Endothelial cell of umbilical vein (primary cell): ENCODE data around the gene SUFU. TPM values are rescaled to one million over a fixed set of nuclear protein-coding genes. Genes with fewer than 3 reads are reported as not detected.

Source experiments
- BruUV-seq: library from RNA; stranded (reverse); fragments of 400-500 nt; replicated peaks from 2 replicates; lab custom pipeline; 2021; lab: Mats Ljungman, UMichigan
- CTCF ChIA-PET: fragments of 300-600, 350-600 bp; sonication (Branson Sonifier 250); formaldehyde crosslinking; loops from one replicate; lab custom pipeline; 2021; ENCODE audit warnings: antibody characterized with exemption, inconsistent platforms; lab: Charles Lee
- POLR2A ChIA-PET: fragments of 300-600, 350-600 bp; sonication (Branson Sonifier 250); formaldehyde crosslinking; loops from one replicate; lab custom pipeline; 2021; ENCODE audit warnings: antibody characterized with exemption, inconsistent platforms; lab: Charles Lee
- DNase-seq: peaks from one replicate; pipeline ENCODE4 v3.0.0-alpha.2; 2011; ENCODE audit warnings: low read depth, low spot score
- FAIRE-seq: peaks from 2 replicates; lab custom pipeline; 2011; peaks lifted over from hg19 to GRCh38; lab: Jason Lieb, UNC
- H2AFZ ChIP-seq: 2 replicates; pipeline ENCODE4 v1.6.0; 2012; ENCODE audit warnings: low read depth, low read length, control low read depth, inconsistent platforms
- H3K27ac ChIP-seq: 2 replicates; pipeline ENCODE4 v1.5.1; 2011; ENCODE audit warnings: low read depth, mild to moderate bottlenecking, control low read depth, low read length, moderate library complexity; ENCODE audit not compliant: insufficient read depth
- H3K27me3 ChIP-seq, 2 experiments: 2 replicates each; pipeline versions ENCODE4 v1.6.0 to v1.6.1; 2011; ENCODE audit warnings: low read length in 2 of 2, mixed read lengths in 1 of 2; ENCODE audit not compliant: control insufficient read depth in 2 of 2, insufficient read depth in 2 of 2
- H3K36me3 ChIP-seq, 2 experiments: 2 replicates in 1 of 2; 3 replicates in 1 of 2; pipeline ENCODE4 v1.5.1; 2011; ENCODE audit warnings: low read length in 2 of 2, mild to moderate bottlenecking in 1 of 2, moderate library complexity in 1 of 2; ENCODE audit not compliant: control insufficient read depth in 2 of 2, insufficient read depth in 2 of 2; ENCODE audit errors: extremely low read depth in 1 of 2
- H3K4me1 ChIP-seq: 3 replicates; pipeline ENCODE4 v1.5.1; 2011; ENCODE audit warnings: mild to moderate bottlenecking, low read length; ENCODE audit not compliant: control insufficient read depth, insufficient read depth; ENCODE audit errors: extremely low read depth
- H3K4me2 ChIP-seq: 2 replicates; pipeline ENCODE4 v1.6.1; 2011; ENCODE audit warnings: low read length, control low read depth, mixed read lengths; ENCODE audit not compliant: insufficient read depth
- H3K4me3 ChIP-seq, 3 experiments: fragments of 200-600 bp in 1 of 3; sonication (generic), shearing (Covaris generic) in 1 of 3; replicated peaks in 1 of 3; 2 replicates each; pipeline ENCODE4 v1.5.1; 2011 to 2016; ENCODE audit warnings: control low read depth in 3 of 3, low read length in 3 of 3, mild to moderate bottlenecking in 2 of 3, inconsistent platforms in 1 of 3, low read depth in 1 of 3, moderate library complexity in 1 of 3; ENCODE audit not compliant: insufficient read depth in 1 of 3
- H3K79me2 ChIP-seq: 2 replicates; pipeline ENCODE4 v1.6.0; 2012; ENCODE audit warnings: low read length, inconsistent platforms; ENCODE audit not compliant: control insufficient read depth, insufficient read depth
- H3K9ac ChIP-seq: replicated peaks from 2 replicates; pipeline ENCODE3; 2011; ENCODE audit warnings: low read length, control low read depth; ENCODE audit not compliant: insufficient read depth; ENCODE audit errors: extremely low read depth
- H3K9me1 ChIP-seq: replicated peaks from 3 replicates; pipeline ENCODE4 v1.6.0; 2011; ENCODE audit warnings: mild to moderate bottlenecking, low read length; ENCODE audit not compliant: control insufficient read depth, insufficient read depth; ENCODE audit errors: extremely low read depth
- H3K9me3 ChIP-seq: replicated peaks from 2 replicates; pipeline ENCODE4 v1.5.1; 2012; ENCODE audit warnings: low read length, inconsistent platforms; ENCODE audit not compliant: control insufficient read depth, insufficient read depth
- H4K20me1 ChIP-seq: replicated peaks from 2 replicates; pipeline ENCODE3; 2011; ENCODE audit warnings: mild to moderate bottlenecking, low read length; ENCODE audit not compliant: control insufficient read depth, insufficient read depth; ENCODE audit errors: extremely low read depth
- EZH2 ChIP-seq: IDR thresholded peaks from 2 replicates; pipeline ENCODE4 v1.6.1; 2012; ENCODE audit warnings: borderline replicate concordance, low read depth, mild to moderate bottlenecking, moderate library complexity, low read length, inconsistent platforms; ENCODE audit not compliant: severe bottlenecking
- FOS ChIP-seq: IDR thresholded peaks from 2 replicates; pipeline ENCODE4 v1.6.1; 2011; ENCODE audit warnings: mild to moderate bottlenecking, low read length, moderate library complexity, borderline replicate concordance; ENCODE audit not compliant: insufficient read depth
- GATA2 ChIP-seq: IDR thresholded peaks from 2 replicates; pipeline ENCODE4 v1.7.0; 2011; ENCODE audit warnings: low read depth, mild to moderate bottlenecking, moderate library complexity, mixed read lengths, low read length; ENCODE audit not compliant: insufficient read length, insufficient read depth
- JUN ChIP-seq: IDR thresholded peaks from 2 replicates; pipeline ENCODE4 v1.6.1; 2011; ENCODE audit warnings: borderline replicate concordance, low read depth; ENCODE audit not compliant: insufficient read length, insufficient read depth
- MYC ChIP-seq: IDR thresholded peaks from one replicate; pipeline ENCODE4 v1.6.1; 2011; ENCODE audit warnings: mild to moderate bottlenecking, low read depth, low read length
- POLR2A ChIP-seq: IDR thresholded peaks from 2 replicates; pipeline ENCODE4 v1.6.1; 2012; ENCODE audit warnings: low read depth, mild to moderate bottlenecking, control low read depth, low read length
- POLR2AphosphoS5 ChIP-seq: IDR thresholded peaks from 2 replicates; pipeline ENCODE4 v1.6.1; 2012; ENCODE audit warnings: low read depth, mild to moderate bottlenecking, control low read depth, low read length, moderate library complexity; ENCODE audit not compliant: insufficient read depth
- dilution Hi-C: fragments of 300-500 bp; cut with MboI; formaldehyde crosslinking; loops from one replicate; pipeline ENCODE4 v1.15.0; 2019; ENCODE audit warnings: low sequenced_read_pairs; ENCODE audit not compliant: extremely low pct_ligation_motif_present
- intact Hi-C: fragments of 100-400 bp; cut with micrococcal nuclease; formaldehyde crosslinking; loops from one replicate; pipeline ENCODE4 v1.10.0; 2022
- polyA plus RNA-seq, 4 experiments: library from polyadenylated mRNA; depleted of rRNA in 3 of 4; stranded (reverse) in 3 of 4; unstranded in 1 of 4; fragments of >200 nt; gene quantifications; 2 replicates each; pipeline versions ENCODE4 v1.2.1 to v1.2.3, GENCODE V29; 2011 to 2012; ENCODE audit warnings: missing spikeins in 1 of 4
- total RNA-seq: library from RNA; stranded (reverse); gene quantifications from 2 replicates; pipeline ENCODE4 v1.2.3, GENCODE V29; 2021
- TF ChIP-seq, protein P1 (sequence below): IDR thresholded peaks from 2 replicates; pipeline ENCODE4 v1.6.1; 2011; ENCODE audit not compliant: insufficient read depth, insufficient read length
- TF ChIP-seq, protein P2 (sequence below), 2 donors: IDR thresholded peaks; 1 replicate in 1 of 2; 2 replicates in 1 of 2; pipeline ENCODE4 v1.5.1; 2011; ENCODE audit warnings: low read length in 2 of 2, mild to moderate bottlenecking in 2 of 2, moderate library complexity in 2 of 2, control low read depth in 1 of 2, inconsistent platforms in 1 of 2, low read depth in 1 of 2; ENCODE audit not compliant: insufficient read depth in 1 of 2; ENCODE audit errors: extremely low read depth in 1 of 2

Gene SUFU
- total and polyA plus RNA-seq, 2 donors (not counting 3 experiments of a cell fraction or from before 2014, with no cell fraction given), result 10.1 to 16.3 TPM

DNA sequence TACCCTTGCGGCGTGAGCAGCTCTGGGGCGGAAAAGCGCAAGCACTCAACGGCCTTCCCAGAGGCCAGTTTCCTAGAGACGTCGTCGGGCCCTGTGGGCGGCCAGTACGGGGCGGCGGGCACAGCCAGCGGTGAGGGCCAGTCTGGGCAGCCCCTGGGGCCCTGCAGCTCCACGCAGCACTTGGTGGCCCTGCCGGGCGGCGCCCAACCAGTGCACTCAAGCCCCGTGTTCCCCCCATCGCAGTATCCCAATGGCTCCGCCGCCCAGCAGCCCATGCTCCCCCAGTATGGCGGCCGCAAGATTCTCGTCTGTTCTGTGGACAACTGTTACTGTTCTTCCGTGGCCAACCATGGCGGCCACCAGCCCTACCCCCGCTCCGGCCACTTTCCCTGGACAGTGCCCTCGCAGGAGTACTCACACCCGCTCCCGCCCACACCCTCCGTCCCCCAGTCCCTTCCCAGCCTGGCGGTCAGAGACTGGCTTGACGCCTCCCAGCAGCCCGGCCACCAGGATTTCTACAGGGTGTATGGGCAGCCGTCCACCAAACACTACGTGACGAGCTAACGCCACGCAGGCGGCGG lies 153.1 kb downstream of the SUFU start:
- DNase-seq, result no peak
- Histone ChIP-seq H3K27ac (no peak overlapping the region), H3K36me3 (peaks cover 14 to 34% of the 10 kb centered on the region in 2 experiments), H3K4me3 (no peak overlapping the region), H3K27me3 (no peaks in the 10 kb centered on the region), H3K9me3 (no peaks in the 10 kb centered on the region), H2AFZ (no peak overlapping the region), H3K4me1 (peaks cover 18% of the 10 kb centered on the region), H3K79me2 (peaks cover 36% of the 10 kb centered on the region), H3K4me2 (no peak overlapping the region), H3K9ac (no peak overlapping the region), H3K9me1 (no peaks in the 10 kb centered on the region), H4K20me1 (no peaks in the 10 kb centered on the region)
- POLR2A ChIA-PET, result no interaction called here
- FAIRE-seq, result no peak
- CTCF ChIA-PET, result interaction anchor here (0.9 to 2.5 kb wide), 3 partner anchors 22 to 153 kb away, joined by 3 to 8 read pairs (median 6); partner anchors contain the start of gene SUFU
- no peak for TF ChIP-seq POLR2A
- TF ChIP-seq EZH2, result no peak
- TF ChIP-seq, protein P1, sequence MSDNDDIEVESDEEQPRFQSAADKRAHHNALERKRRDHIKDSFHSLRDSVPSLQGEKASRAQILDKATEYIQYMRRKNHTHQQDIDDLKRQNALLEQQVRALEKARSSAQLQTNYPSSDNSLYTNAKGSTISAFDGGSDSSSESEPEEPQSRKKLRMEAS, result no peak
- no peak for TF ChIP-seq GATA2
- no peak for TF ChIP-seq FOS
- dilution Hi-C loops (no loop called here), intact Hi-C loops (no loop called here)
- BruUV-seq, result TSS peak; percentile 41

DNA sequence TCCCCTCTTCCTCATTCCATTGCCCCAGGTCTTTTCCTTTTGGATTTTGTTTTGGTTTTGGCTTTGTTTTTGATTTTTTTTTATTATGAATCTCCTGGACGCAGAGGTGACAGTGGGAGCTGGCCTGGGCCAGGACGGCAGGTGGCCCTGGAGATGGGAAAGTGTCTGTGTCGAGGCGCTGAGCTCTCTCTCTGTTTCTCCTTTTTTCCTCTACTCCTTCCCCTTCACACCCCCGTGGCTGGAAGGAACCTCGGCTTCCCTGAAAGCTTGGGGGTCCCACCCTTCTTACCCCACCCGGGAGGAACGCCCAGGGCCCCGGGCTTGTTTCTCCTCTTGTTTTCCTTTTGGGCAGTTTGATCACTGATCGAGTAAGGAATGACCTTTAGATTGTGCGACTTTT lies 153.7 kb downstream of the SUFU start:
- H3K27ac ChIP-seq, result peak overlapping the region; percentile 25
- H3K9me1 ChIP-seq, result no peaks in the 10 kb centered on the region
- BruUV-seq, result no TSS peak
- ChIA-PET CTCF (interaction anchor here (0.9 to 2.5 kb wide), 6 partner anchors 11 to 153 kb away, joined by 3 to 8 read pairs (median 4); partner anchors contain the start of gene SUFU), POLR2A (no interaction called here)
- TF ChIP-seq GATA2 (no peak), JUN (no peak), MYC (no peak), FOS (no peak), EZH2 (no peak), POLR2A (no peak), POLR2AphosphoS5 (no peak)
- TF ChIP-seq, protein P2, sequence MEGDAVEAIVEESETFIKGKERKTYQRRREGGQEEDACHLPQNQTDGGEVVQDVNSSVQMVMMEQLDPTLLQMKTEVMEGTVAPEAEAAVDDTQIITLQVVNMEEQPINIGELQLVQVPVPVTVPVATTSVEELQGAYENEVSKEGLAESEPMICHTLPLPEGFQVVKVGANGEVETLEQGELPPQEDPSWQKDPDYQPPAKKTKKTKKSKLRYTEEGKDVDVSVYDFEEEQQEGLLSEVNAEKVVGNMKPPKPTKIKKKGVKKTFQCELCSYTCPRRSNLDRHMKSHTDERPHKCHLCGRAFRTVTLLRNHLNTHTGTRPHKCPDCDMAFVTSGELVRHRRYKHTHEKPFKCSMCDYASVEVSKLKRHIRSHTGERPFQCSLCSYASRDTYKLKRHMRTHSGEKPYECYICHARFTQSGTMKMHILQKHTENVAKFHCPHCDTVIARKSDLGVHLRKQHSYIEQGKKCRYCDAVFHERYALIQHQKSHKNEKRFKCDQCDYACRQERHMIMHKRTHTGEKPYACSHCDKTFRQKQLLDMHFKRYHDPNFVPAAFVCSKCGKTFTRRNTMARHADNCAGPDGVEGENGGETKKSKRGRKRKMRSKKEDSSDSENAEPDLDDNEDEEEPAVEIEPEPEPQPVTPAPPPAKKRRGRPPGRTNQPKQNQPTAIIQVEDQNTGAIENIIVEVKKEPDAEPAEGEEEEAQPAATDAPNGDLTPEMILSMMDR (IDR thresholded peaks at IDR 0.05; ENCODE audit: extremely low read depth in 1 of 2, insufficient read depth in 1 of 2, low read depth in 1 of 2, low read length in 2 of 2), result no peak
- TF ChIP-seq, protein P1, result no peak
- dilution Hi-C loops, result no loop called here
- H3K9me3 ChIP-seq, result no peaks in the 10 kb centered on the region
- intact Hi-C loops, result no loop called here
- no peak overlapping the region for H3K4me2 ChIP-seq
- H4K20me1 ChIP-seq, result no peaks in the 10 kb centered on the region
- no peak for DNase-seq
- H3K4me1 ChIP-seq, result peaks cover 18% of the 10 kb centered on the region
- H3K79me2 ChIP-seq, result peaks cover 30% of the 10 kb centered on the region
- no peaks in the 10 kb centered on the region for H3K27me3 ChIP-seq
- FAIRE-seq, result no peak
- H3K9ac ChIP-seq, result no peak overlapping the region
- no peak overlapping the region for H3K4me3 ChIP-seq
- no peak overlapping the region for H2AFZ ChIP-seq
- H3K36me3 ChIP-seq, result peaks cover 14 to 34% of the 10 kb centered on the region in 2 experiments
